Common myeloid progenitor, CD34-positive (primary cell): Measurements from ENCODE around the gene SSH2.

Source experiments
- CTCF ChIA-PET: fragments of 350-600 bp; sonication (Branson Sonifier 250); formaldehyde crosslinking; loops from one replicate; lab custom pipeline; 2021; ENCODE audit warnings: antibody characterized with exemption; lab: Charles Lee
- POLR2A ChIA-PET: fragments of 350-600 bp; sonication (Branson Sonifier 250); formaldehyde crosslinking; loops from one replicate; lab custom pipeline; 2021; ENCODE audit warnings: antibody characterized with exemption; lab: Charles Lee
- DNase-seq, 3 donors: peaks; one replicate each; pipeline versions ENCODE4 v3.0.0 to v3.0.0-alpha.2; 2013
- H3K27ac ChIP-seq, 2 experiments: 1 replicate in 1 of 2; 2 replicates in 1 of 2; pipeline ENCODE4 v1.7.0; 2013; ENCODE audit warnings: inconsistent platforms in 2 of 2, low read length in 2 of 2, mild to moderate bottlenecking in 2 of 2, low read depth in 1 of 2, moderate library complexity in 1 of 2; ENCODE audit not compliant: severe bottlenecking in 2 of 2, insufficient read depth in 1 of 2, poor library complexity in 1 of 2
- H3K27me3 ChIP-seq, 5 experiments: replicated peaks in 2 of 5; 1 replicate in 3 of 5; 2 replicates in 2 of 5; pipeline versions ENCODE4 v1.6.1 to v1.7.0; 2013; ENCODE audit warnings: low read length in 4 of 5, mild to moderate bottlenecking in 2 of 5, moderate library complexity in 2 of 5, inconsistent platforms in 1 of 5; ENCODE audit not compliant: insufficient read depth in 5 of 5, control insufficient read depth in 4 of 5
- H3K36me3 ChIP-seq, 4 experiments: 1 replicate in 2 of 4; 2 replicates in 2 of 4; pipeline versions ENCODE4 v1.6.1 to v1.7.0; 2013; ENCODE audit warnings: low read length in 3 of 4, control low read depth in 1 of 4, mild to moderate bottlenecking in 1 of 4; ENCODE audit not compliant: control insufficient read depth in 4 of 4, insufficient read depth in 4 of 4
- H3K4me1 ChIP-seq, 4 experiments: 1 replicate in 3 of 4; 2 replicates in 1 of 4; pipeline versions ENCODE4 v1.6.1 to v1.7.1; 2013; ENCODE audit warnings: low read length in 3 of 4, mild to moderate bottlenecking in 3 of 4, control low read depth in 1 of 4, inconsistent platforms in 1 of 4, moderate library complexity in 1 of 4; ENCODE audit not compliant: control insufficient read depth in 4 of 4, insufficient read depth in 4 of 4; ENCODE audit errors: control extremely low read depth in 1 of 4
- H3K4me3 ChIP-seq, 7 experiments: 1 replicate in 4 of 7; 2 replicates in 3 of 7; pipeline versions ENCODE4 v1.5.1 to v1.7.0; 2013; ENCODE audit warnings: mild to moderate bottlenecking in 7 of 7, low read length in 6 of 7, moderate library complexity in 6 of 7, inconsistent platforms in 2 of 7, low read depth in 2 of 7, control low read depth in 1 of 7; ENCODE audit not compliant: insufficient read depth in 4 of 7, control insufficient read depth in 1 of 7; ENCODE audit errors: extremely low read depth in 1 of 7
- H3K9me3 ChIP-seq, 5 experiments: 1 replicate in 4 of 5; 2 replicates in 1 of 5; pipeline versions ENCODE4 v1.6.1 to v1.7.1; 2013; ENCODE audit warnings: low read length in 4 of 5, mild to moderate bottlenecking in 2 of 5, inconsistent platforms in 1 of 5, low read depth in 1 of 5, moderate library complexity in 1 of 5; ENCODE audit not compliant: control insufficient read depth in 4 of 5, insufficient read depth in 2 of 5; ENCODE audit errors: control extremely low read depth in 1 of 5
- WGBS: methylation state at CpG from one replicate; pipeline ENCODE4 v1.1.5; 2013; ENCODE audit not compliant: insufficient coverage; 5-methylcytosine and 5-hydroxymethylcytosine counted together

SSH2 gene

GRCh38 chr17:29753845-29754439, 176.1 kb downstream of the SSH2 start:
- Histone ChIP-seq H3K27me3 (no peaks in the 10 kb centered on the region), H3K4me1 (peaks cover 0 to 18% (median 4%) of the 10 kb centered on the region in 4 experiments), H3K27ac (no peak overlapping the region), H3K36me3 (peaks cover 2 to 22% (median 11%) of the 10 kb centered on the region in 4 experiments), H3K9me3 (no peaks in the 10 kb centered on the region), H3K4me3 (no peak overlapping the region)
- ChIA-PET CTCF (interaction anchor here (1.3 kb wide), 2 partner anchors 24 to 115 kb away, joined by 3 read pairs; no protein-coding TSS in a partner anchor), POLR2A (no interaction called here)
- no CpG with 5 or more reads among the region's 2 CpGs for WGBS
- no peak for DNase-seq

- no peak for DNase-seq
- POLR2A ChIA-PET: no interaction called here
These were observed 180.8 kb downstream of the SSH2 start for GRCh38 chr17:29749045-29749825.

GRCh38 chr17:29748400-29748799, 181.6 kb downstream of the SSH2 start:
- Histone ChIP-seq H3K27ac (no peak overlapping the region), H3K27me3 (no peaks in the 10 kb centered on the region), H3K4me1 (no peaks in the 10 kb centered on the region), H3K4me3 (no peak overlapping the region), H3K9me3 (no peaks in the 10 kb centered on the region), H3K36me3 (peaks cover 0 to 14% (median 8%) of the 10 kb centered on the region in 4 experiments)
- CTCF ChIA-PET: no interaction called here
- 100% methylated on average over 1 of the region's 1 CpG for WGBS
- POLR2A ChIA-PET: no interaction called here
- no peak for DNase-seq

More at GRCh38 chr17:29749045-29749825, 180.8 kb downstream of the SSH2 start:
- Histone ChIP-seq H3K36me3 (peaks cover 0 to 21% (median 10%) of the 10 kb centered on the region in 4 experiments), H3K27ac (no peak overlapping the region), H3K27me3 (no peaks in the 10 kb centered on the region), H3K9me3 (no peaks in the 10 kb centered on the region), H3K4me3 (no peak overlapping the region), H3K4me1 (no peaks in the 10 kb centered on the region)
- CTCF ChIA-PET: no interaction called here
- WGBS: 97% methylated on average over 3 of the region's 5 CpGs

GRCh38 chr17:29747660-29748059, 182.4 kb downstream of the SSH2 start:
- Histone ChIP-seq H3K4me1 (no peaks in the 10 kb centered on the region), H3K27ac (no peak overlapping the region), H3K27me3 (no peaks in the 10 kb centered on the region), H3K4me3 (no peak overlapping the region), H3K9me3 (no peaks in the 10 kb centered on the region), H3K36me3 (peaks cover 0 to 8% (median 5%) of the 10 kb centered on the region in 4 experiments)
- ChIA-PET CTCF (interaction anchor here (0.8 kb wide), 1 partner anchor 184 kb away, joined by 3 read pairs; no protein-coding TSS in a partner anchor), POLR2A (no interaction called here)
- no peak for DNase-seq
- no CpG with 5 or more reads among the region's 1 CpG for WGBS

- POLR2A ChIA-PET: interaction anchor here (0.9 kb wide), 1 partner anchor 23 kb away, joined by 3 read pairs; no protein-coding TSS in a partner anchor
- Histone ChIP-seq H3K36me3 (peaks cover 0 to 7% (median 4%) of the 10 kb centered on the region in 4 experiments), H3K27me3 (no peaks in the 10 kb centered on the region), H3K27ac (no peak overlapping the region), H3K4me3 (no peak overlapping the region), H3K4me1 (no peaks in the 10 kb centered on the region), H3K9me3 (no peaks in the 10 kb centered on the region)
- no peak for DNase-seq
- CTCF ChIA-PET: interaction anchor here (1.6 kb wide), 1 partner anchor 12 kb away, joined by 4 read pairs; no protein-coding TSS in a partner anchor
- WGBS: no CpG with 5 or more reads among the region's 4 CpGs
These were observed 183.4 kb downstream of the SSH2 start for GRCh38 chr17:29746669-29747068.

GRCh38 chr17:29744121-29744520, 185.9 kb downstream of the SSH2 start:
- CTCF ChIA-PET: interaction anchor here (1.3 kb wide), 1 partner anchor 61 kb away, joined by 3 read pairs; no protein-coding TSS in a partner anchor

GRCh38 chr17:29742210-29742513, 187.9 kb downstream of the SSH2 start:
- Histone ChIP-seq H3K4me3 (no peak overlapping the region), H3K27me3 (no peaks in the 10 kb centered on the region), H3K4me1 (no peaks in the 10 kb centered on the region), H3K27ac (no peak overlapping the region), H3K9me3 (no peaks in the 10 kb centered on the region), H3K36me3 (no peaks in the 10 kb centered on the region)
- ChIA-PET POLR2A (no interaction called here), CTCF (no interaction called here)
- no peak for DNase-seq
- no CpG with 5 or more reads among the region's 3 CpGs for WGBS

More at GRCh38 chr17:29744121-29744520, 185.9 kb downstream of the SSH2 start:
- 95% methylated on average over 6 of the region's 10 CpGs for WGBS
- Histone ChIP-seq H3K9me3 (no peaks in the 10 kb centered on the region), H3K27ac (no peak overlapping the region), H3K27me3 (no peaks in the 10 kb centered on the region), H3K4me1 (no peaks in the 10 kb centered on the region), H3K36me3 (peaks cover 0 to 1% (median under 1%) of the 10 kb centered on the region in 4 experiments), H3K4me3 (no peak overlapping the region)
- POLR2A ChIA-PET: interaction anchor here (0.6 kb wide), 1 partner anchor 45 kb away, joined by 3 read pairs; no protein-coding TSS in a partner anchor
- DNase-seq: no peak
